ENCODE results near the gene PRR13. TPM values are rescaled to one million over a fixed set of nuclear protein-coding genes. Genes with fewer than 3 reads are reported as not detected.

The PRR13 gene
- total RNA-seq, 2 donors from 2014 or later = 98.8 to 104 TPM

GRCh38 chr12:53483225-53483978, 41.9 kb downstream of the PRR13 start:
- Histone ChIP-seq H3K36me3 (peaks cover 0 to 9% of the 10 kb centered on the region in 2 donors), H3K9me3 (no peaks in the 10 kb centered on the region), H3K27ac (no peak overlapping the region), H3K4me3 (no peak overlapping the region), H3K27me3 (replicated peaks; ENCODE audit: insufficient read depth) (no peaks in the 10 kb centered on the region), H3K4me1 (replicated peaks) (no peaks in the 10 kb centered on the region)
- TF ChIP-seq POLR2A (IDR thresholded peaks at IDR 0.05) (no peak), POLR2AphosphoS5 (IDR thresholded peaks at IDR 0.05) (no peak), CTCF (IDR thresholded peaks at IDR 0.05) (no peak)
- 55% methylated on average over 9 of the region's 9 CpGs for WGBS
- no peak for DNase-seq (ENCODE audit: low spot score)
- intact Hi-C loops (cut with DNase I) = no loop called here

- no peaks in the 10 kb centered on the region for H3K27me3 ChIP-seq (replicated peaks; ENCODE audit: insufficient read depth)
- DNase-seq (ENCODE audit: low spot score) = no peak
- no peaks in the 10 kb centered on the region for H3K4me1 ChIP-seq (replicated peaks)
- no peak overlapping the region for H3K27ac ChIP-seq
- 90% methylated on average over 4 of the region's 4 CpGs for WGBS
- no peaks in the 10 kb centered on the region for H3K9me3 ChIP-seq
- peaks cover 0 to 9% of the 10 kb centered on the region in 2 donors for H3K36me3 ChIP-seq
- TF ChIP-seq POLR2A (IDR thresholded peaks at IDR 0.05) (no peak), CTCF (IDR thresholded peaks at IDR 0.05) (no peak), POLR2AphosphoS5 (IDR thresholded peaks at IDR 0.05) (no peak)
- no peak overlapping the region for H3K4me3 ChIP-seq
- intact Hi-C loops (cut with DNase I) = no loop called here
Measured at GRCh38 chr12:53483979-53484377, 42.4 kb downstream of the PRR13 start.

- TF ChIP-seq POLR2A (IDR thresholded peaks at IDR 0.05) (no peak), POLR2AphosphoS5 (IDR thresholded peaks at IDR 0.05) (no peak), CTCF (IDR thresholded peaks at IDR 0.05) (no peak)
- Histone ChIP-seq H3K4me3 (no peak overlapping the region), H3K27me3 (replicated peaks; ENCODE audit: insufficient read depth) (no peaks in the 10 kb centered on the region), H3K4me1 (replicated peaks) (no peaks in the 10 kb centered on the region), H3K9me3 (no peaks in the 10 kb centered on the region), H3K27ac (no peak overlapping the region), H3K36me3 (peaks cover 0 to 7% of the 10 kb centered on the region in 2 donors)
- intact Hi-C loops (cut with DNase I) = no loop called here
- 84% methylated on average over 10 of the region's 10 CpGs for WGBS
- no peak for DNase-seq (ENCODE audit: low spot score)
Measured at GRCh38 chr12:53484686-53485575, 43.4 kb downstream of the PRR13 start.

GRCh38 chr12:53485955-53486735, 44.6 kb downstream of the PRR13 start:
- TF ChIP-seq POLR2A (IDR thresholded peaks at IDR 0.05) (no peak), POLR2AphosphoS5 (IDR thresholded peaks at IDR 0.05) (no peak), CTCF (IDR thresholded peaks at IDR 0.05) (no peak)
- H3K4me3 ChIP-seq = no peak overlapping the region
- 95% methylated on average over 10 of the region's 10 CpGs for WGBS
- no peak overlapping the region for H3K27ac ChIP-seq
- no peak for DNase-seq (ENCODE audit: low spot score)
- H3K27me3 ChIP-seq (replicated peaks; ENCODE audit: insufficient read depth) = no peaks in the 10 kb centered on the region
- intact Hi-C loops (cut with DNase I) = no loop called here
- H3K4me1 ChIP-seq (replicated peaks) = no peaks in the 10 kb centered on the region
- no peaks in the 10 kb centered on the region for H3K36me3 ChIP-seq
- H3K9me3 ChIP-seq = no peaks in the 10 kb centered on the region
